Stimulated activated CD4-positive, alpha-beta T cell treated with anti-CD3 and anti-CD28 coated beads, Interleukin-4, amount 100 ng/mL, for 1 hour (primary cell): ENCODE measurements around the gene MOB4.
"Not testable (repeated sequence)": the region's sequence is repeated elsewhere in the genome, so short reads cannot be mapped to it uniquely, and the experiment has no call there.

ENCODE experiments used
- DNase-seq: peaks from one replicate; pipeline ENCODE4 v3.0.0-alpha.2; 2020

Gene MOB4

DNA sequence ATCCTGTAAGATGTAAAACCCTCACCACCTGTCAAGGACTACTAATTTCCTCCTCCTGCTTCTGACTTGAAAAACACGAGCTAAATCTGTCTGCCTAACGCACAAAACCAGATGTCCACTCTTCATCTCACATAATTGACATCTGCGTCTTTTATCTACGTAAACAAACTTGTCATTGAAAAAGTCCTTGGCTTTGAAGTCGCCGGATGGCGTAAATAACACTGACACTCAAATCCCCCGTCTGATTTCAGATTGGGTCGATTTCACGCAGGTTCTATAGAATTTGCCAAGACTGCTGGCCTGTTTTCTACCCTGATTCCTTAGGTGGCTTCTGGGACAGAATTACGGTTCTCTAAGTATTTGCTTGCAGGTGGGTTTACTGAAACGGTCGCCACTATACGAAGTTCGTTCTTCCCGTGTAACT lies 539 bp upstream of the MOB4 start:
- DNase-seq = no peak

GRCh38 chr2:197516393-197516761 lies 511 bp downstream of the MOB4 start:
- DNase-seq = peak; percentile 18

GRCh38 chr2:197517150-197517549 lies 1.3 kb downstream of the MOB4 start:
- no peak for DNase-seq

- no peak for DNase-seq
These were observed 22.5 kb downstream of the MOB4 start for GRCh38 chr2:197538412-197538811.

- no peak for DNase-seq
These were observed 23.9 kb downstream of the MOB4 start for GRCh38 chr2:197539734-197540133.

- DNase-seq = no peak
These were observed 27.3 kb downstream of the MOB4 start for GRCh38 chr2:197543206-197543605.

DNA sequence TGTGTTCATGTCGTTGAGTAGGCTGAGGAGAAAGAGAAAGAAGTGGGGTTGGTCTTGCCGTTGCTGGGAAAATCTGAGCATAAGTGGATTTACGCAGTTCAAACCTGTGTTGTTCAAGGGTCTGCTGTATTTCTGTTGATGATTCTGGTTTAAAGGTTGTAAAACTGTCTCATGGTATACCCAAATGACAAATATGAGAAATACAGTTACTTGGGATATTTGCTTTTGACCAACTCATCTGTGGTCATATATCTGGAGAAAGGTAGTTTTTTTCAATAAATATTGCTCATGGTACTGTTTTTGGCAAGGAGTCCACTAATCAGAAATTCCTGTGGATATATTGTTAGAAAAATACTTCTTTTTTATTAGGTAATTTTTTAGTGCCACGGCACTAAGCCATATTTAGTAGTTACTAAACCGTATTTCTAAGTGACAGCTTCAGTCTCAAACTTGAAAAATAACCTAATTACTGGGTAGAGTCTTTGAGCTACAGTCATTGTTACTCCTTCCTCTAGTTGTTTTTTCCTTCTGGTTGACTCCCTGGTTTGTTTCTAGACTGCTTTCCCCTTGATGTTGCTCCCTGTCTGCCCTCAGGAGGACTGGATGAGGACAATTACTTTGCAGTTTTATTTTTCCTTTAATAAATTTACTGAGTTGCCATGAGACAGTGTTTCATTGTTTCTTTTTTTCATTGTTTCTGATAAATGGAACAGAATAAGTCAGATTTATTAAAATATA lies 31.5 kb downstream of the MOB4 start:
- no peak for DNase-seq

DNA sequence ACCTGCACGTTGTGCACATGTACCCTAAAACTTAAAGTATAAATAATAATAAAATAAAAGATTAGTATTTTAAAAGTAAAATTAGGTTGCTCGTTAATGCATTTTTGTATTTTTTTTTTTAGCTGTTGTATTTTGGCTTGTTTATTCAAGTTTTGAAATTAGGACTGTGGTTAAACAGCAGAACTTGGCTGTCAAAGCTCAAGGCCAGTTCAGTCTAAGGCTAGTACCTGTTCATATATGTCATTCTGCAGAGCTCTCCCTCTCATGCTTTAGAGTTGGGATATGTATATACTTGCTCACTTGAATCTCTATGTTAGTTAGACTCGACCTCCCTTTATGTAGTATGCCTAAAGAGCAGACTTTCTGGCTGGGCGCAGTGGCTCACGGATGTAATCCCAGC lies 32.7 kb downstream of the MOB4 start:
- no peak for DNase-seq

- not testable (repeated sequence) for DNase-seq
These were observed 35.4 kb downstream of the MOB4 start for GRCh38 chr2:197551260-197551659.

GRCh38 chr2:197555467-197555866 lies 39.6 kb downstream of the MOB4 start:
- DNase-seq = no peak

- DNase-seq = no peak
These were observed 40.6 kb downstream of the MOB4 start for GRCh38 chr2:197556456-197556855.

DNA sequence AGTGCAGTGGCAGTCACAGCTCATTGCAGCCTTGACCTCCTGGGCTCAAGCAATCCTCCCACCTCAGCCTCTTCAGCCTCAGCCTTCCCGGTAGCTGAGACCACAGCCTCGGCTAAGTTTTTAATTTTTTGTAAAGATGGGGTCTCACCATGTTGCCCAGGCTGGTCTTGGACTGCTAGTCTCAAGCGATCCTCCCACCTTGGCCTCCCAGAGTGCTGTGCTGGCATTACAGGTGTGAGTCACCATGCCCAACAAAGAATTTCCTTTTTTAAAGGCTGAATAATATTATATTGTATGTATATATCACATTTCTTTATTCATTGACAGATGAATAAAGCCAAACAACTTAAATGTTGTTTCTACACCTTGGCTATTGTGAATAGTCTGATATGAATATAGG lies 42.5 kb downstream of the MOB4 start:
- DNase-seq = no peak

- DNase-seq = no peak
These were observed 43.8 kb downstream of the MOB4 start for GRCh38 chr2:197559681-197560080.

DNA sequence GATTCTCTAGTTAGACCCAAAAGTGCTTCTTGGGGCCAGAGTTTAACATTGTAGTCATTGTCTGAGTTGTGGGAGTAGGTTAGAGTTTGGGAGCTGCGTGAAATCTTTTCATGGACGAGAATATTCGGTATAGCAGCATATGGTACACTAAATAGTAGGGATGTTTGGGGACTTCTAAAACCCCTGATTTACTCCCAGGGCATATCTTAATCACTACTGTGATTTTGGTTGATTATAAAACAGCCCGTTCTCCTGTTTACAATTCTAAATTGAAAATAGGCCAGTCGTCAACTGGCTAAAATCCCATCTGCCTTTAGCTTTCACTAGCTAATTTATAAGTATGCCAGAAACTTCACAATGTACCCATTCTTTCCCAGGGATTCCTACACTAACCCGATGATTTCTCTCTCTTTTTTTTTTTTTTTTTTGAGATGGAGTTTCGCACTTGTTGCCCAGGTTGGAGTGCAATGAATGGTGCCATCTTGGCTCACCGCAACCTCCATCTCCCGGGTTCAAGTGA lies 44.3 kb downstream of the MOB4 start:
- DNase-seq = no peak

- DNase-seq = no peak
These were observed 55.9 kb downstream of the MOB4 start for GRCh38 chr2:197571627-197572271.

DNA sequence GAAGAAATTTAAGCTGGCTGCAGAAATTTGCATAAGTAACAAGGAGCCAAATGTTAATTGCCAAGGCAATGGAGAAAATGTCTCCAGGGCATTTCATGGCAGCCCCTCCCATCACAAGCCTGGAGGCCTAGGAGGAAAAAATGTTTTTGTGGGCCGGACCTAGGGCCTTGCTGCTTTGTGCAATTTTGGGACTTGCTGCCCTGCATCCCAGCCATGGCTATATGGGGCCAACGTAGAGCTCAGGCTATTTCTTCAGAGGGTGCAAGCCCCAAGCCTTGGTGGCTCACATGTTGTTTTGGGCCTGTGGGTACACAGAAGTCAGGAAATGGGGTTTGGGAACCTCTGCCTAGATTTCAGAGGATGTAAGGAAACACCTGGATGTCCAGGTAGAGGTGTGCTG lies 57.7 kb downstream of the MOB4 start:
- no peak for DNase-seq

DNA sequence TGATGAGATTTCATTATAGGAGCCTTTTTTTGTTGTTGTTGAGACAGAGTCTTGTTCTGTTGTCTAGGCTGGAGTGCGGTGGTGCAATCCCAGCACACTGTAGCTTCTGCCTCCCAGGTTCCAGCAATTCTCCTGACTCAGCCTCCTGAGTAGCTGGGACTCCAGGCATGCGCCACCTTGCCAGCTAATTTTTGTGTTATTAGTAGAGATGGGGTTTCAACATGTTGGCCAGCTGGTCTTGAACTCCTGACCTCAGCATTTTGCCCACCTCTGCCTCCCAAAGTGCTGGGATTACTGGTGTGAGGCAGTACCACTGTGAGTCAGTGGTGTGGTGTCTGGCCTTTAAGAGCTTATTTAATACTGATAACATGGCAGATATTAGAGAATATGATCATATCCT lies 60.1 kb downstream of the MOB4 start:
- DNase-seq = no peak

GRCh38 chr2:197576631-197577030 lies 60.8 kb downstream of the MOB4 start:
- no peak for DNase-seq

DNA sequence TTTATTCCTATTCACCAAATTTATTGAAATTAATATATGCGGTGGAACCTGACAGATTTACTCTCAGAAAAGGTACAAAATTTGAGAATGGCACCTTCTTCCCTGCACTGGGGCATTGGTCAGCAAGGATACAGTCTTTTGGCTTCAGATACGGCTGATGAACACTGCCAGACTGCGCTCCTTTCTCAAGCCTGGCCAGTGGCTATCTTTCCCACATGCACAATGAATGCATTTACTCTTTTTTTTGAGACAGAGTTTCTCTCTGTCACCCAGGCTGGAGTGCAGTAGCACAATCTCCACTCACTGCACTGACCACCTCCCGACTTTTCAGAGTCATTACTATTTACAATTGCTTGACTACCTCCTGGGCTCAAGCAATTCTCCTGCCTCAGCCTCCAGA lies 61.6 kb downstream of the MOB4 start:
- DNase-seq = no peak

DNA sequence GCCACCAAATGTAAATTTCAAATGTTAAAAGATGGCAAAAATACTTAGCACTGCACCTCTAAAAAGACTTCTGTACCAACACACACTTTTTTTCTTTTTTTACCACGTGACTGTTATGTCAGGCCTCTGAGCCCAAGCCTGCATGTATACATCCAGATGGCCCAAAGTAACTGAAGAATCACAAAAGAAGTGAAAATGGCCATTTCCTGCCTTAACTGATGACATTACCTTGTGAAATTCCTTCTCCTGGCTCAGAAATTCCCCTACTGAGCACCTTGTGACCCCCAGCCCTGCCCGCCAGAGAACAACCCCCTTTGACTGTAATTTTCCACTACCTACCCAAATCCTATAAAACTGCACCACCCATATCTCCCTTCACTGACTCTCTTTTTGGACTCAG lies 62.4 kb downstream of the MOB4 start:
- DNase-seq = not testable (repeated sequence)

DNA sequence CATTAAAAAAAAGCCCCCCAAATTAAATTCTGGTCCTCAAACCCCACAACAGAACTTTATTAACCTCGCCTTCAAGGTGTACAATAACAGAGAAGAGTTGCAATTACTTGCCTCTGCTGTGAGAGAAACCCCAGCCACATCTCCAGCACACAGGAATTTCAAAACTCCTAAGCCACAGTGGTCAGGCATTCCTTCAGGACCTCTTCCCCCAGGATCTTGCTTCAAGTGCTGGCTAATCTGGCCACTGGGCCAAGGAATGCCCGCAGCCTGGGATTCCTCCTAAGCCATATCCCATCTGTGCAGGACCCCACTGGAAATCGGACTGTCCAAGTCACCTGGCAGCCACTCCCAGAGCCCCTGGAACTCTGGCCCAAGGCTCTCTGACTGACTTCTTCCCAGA lies 64.3 kb downstream of the MOB4 start:
- not testable (repeated sequence) for DNase-seq

DNA sequence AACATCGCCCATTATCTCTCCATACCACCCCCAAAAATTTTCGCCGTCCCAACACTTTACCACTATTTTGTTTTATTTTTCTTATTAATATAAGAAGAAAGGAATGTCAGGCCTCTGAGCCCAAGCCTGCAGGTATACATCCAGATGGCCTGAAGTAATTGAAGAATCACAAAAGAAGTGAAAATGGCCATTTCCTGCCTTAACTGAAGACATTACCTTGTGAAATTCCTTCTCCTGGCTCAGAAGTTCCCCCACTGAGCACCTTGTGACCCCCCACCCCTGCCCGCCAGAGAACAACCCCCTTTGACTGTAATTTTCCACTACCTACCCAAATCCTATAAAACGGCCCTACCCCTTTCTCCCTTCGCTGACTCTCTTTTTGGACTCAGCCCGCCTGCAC lies 71.4 kb downstream of the MOB4 start:
- DNase-seq = not testable (repeated sequence)

DNA sequence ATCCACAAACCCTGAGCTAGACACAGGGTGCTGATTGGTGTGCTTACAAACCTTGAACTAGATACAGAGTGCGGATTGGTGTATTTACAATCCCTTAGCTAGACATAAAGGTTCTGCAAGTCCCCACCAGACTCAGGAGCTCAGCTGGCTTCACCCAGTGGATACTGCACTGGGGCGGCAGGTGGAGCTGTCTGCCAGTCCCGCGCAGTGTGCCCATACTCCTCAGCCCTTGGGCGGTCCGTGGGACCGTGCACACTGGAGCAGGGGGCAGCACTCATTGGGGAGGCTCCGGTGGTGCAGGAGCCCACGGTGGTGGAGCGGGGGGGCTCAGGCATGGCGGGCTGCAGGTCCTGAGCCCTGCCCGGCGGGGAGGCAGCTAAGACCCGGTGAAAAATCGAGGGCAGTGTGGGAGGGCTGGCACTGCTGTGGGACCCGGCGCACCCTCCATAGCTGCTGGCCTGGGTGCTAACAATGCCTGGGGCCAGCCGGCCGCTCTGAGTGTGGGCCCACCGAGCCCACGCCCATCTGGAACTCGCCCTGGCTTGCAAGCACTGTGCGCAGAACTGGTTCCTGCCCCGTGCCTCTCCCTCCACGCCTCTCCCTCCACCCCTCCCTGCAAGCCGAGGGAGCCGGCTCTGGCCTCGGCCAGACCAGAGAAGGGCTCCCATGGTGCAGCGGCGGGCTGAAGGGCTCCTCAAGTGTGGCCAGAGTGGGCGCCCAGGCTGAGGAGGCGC lies 75.6 kb downstream of the MOB4 start:
- no peak for DNase-seq

- no peak for DNase-seq
These were observed 80.9 kb downstream of the MOB4 start for GRCh38 chr2:197596766-197597165.
